Stimulated activated CD4-positive, alpha-beta T cell treated with anti-CD3 and anti-CD28 coated beads, Interleukin-1b, Interleukin-23, amount 100 ng/mL, for 1 hour (primary cell): ENCODE measurements around the gene ILDR2.

ENCODE experiments used
- DNase-seq, 2 donors: peaks; one replicate each; pipeline ENCODE4 v3.0.0-alpha.2; 2020; ENCODE audit warnings: low read depth in 2 of 2

ILDR2 gene

GRCh38 chr1:166924823-166925541, 50.4 kb downstream of the ILDR2 start:
- no peak for DNase-seq

GRCh38 chr1:166920561-166921475, 54.5 kb downstream of the ILDR2 start:
- no peak for DNase-seq

- no peak for DNase-seq
Observed at GRCh38 chr1:166918956-166919316, 56.4 kb downstream of the ILDR2 start.

GRCh38 chr1:166918088-166918955, 57.0 kb downstream of the ILDR2 start:
- no peak for DNase-seq

- no peak for DNase-seq
Observed at GRCh38 chr1:166915941-166916340, 59.4 kb downstream of the ILDR2 start.

- DNase-seq, result no peak
Observed at GRCh38 chr1:166915042-166915441, 60.3 kb downstream of the ILDR2 start.

GRCh38 chr1:166914111-166914510, 61.2 kb downstream of the ILDR2 start:
- no peak for DNase-seq

GRCh38 chr1:166911624-166912023, 63.7 kb downstream of the ILDR2 start:
- no peak for DNase-seq

- DNase-seq, result peak; percentile 44 to 50
Observed at GRCh38 chr1:166910396-166910994, 64.8 kb downstream of the ILDR2 start.

- DNase-seq, result no peak
Observed at GRCh38 chr1:166908942-166909341, 66.4 kb downstream of the ILDR2 start.

GRCh38 chr1:166907763-166908162, 67.6 kb downstream of the ILDR2 start:
- no peak for DNase-seq

- DNase-seq, result no peak
Observed at GRCh38 chr1:166907051-166907450, 68.3 kb downstream of the ILDR2 start.

- no peak for DNase-seq
Observed at GRCh38 chr1:166906647-166907046, 68.7 kb downstream of the ILDR2 start.

GRCh38 chr1:166905900-166906299, 69.4 kb downstream of the ILDR2 start:
- DNase-seq, result no peak

GRCh38 chr1:166905136-166905535, 70.2 kb downstream of the ILDR2 start:
- no peak for DNase-seq

- no peak for DNase-seq
Observed at GRCh38 chr1:166903232-166903631, 72.1 kb downstream of the ILDR2 start.

- no peak for DNase-seq
Observed at GRCh38 chr1:166902279-166902678, 73.1 kb downstream of the ILDR2 start.

GRCh38 chr1:166900987-166901386, 74.4 kb downstream of the ILDR2 start:
- DNase-seq, result no peak

GRCh38 chr1:166899769-166900168, 75.6 kb downstream of the ILDR2 start:
- no peak for DNase-seq

GRCh38 chr1:166895766-166896165, 79.6 kb downstream of the ILDR2 start:
- no peak for DNase-seq

- no peak for DNase-seq
Observed at GRCh38 chr1:166889776-166890175, 85.6 kb downstream of the ILDR2 start.
